Mesenteric fat pad (tissue), 1 donor: ENCODE measurements around the gene EYS. TPM values are rescaled to one million over a fixed set of nuclear protein-coding genes. Genes with fewer than 3 reads are reported as not detected.
"Not testable (repeated sequence)": the region's sequence is repeated elsewhere in the genome, so short reads cannot be mapped to it uniquely, and the experiment has no call there.

ENCODE experiments used
- DNase-seq: peaks from one replicate; pipeline ENCODE4 v3.0.0-alpha.2; 2020; ENCODE audit warnings: low spot score
- total RNA-seq: library from RNA; stranded (reverse); fragmentation: NEBNext Ultra II Directional; extraction: Animal tissue kit (Norgen Biotek cat#: 25700); gene quantifications from one replicate; pipeline ENCODE4 v1.2.1, GENCODE V29; 2021
- donor health status: DM: yes; HTN: yes; CAD: no.

The EYS gene
- total RNA-seq, 1 donor from 2014 or later = 0.48 TPM

DNA sequence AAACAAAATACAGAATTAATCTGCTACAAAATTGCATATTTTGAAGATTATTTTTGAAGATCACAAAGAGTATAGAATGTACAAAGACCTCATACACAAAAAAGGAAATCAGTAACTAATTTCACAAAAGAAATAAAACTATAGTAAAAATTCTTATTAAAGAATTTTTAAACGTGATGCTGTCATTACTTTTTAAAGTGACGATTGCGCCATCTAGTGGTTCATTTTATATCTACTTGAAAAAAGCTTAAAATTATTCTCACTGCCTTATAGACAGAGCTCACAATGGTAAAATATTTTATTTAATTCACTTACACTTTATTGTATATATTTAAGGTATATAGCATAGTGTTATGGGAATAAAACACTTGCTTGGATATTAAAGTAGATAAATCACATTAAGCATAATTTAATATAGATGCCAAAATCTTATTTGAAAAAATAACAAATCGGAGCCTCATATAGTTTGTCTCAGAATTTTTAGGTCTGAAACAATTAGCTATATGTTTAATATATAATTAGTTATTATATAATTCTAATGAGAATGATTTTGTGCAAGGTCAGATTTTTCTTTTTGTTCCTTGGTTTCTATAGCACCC lies 1942.6 kb downstream of the EYS start:
- no peak for DNase-seq

DNA sequence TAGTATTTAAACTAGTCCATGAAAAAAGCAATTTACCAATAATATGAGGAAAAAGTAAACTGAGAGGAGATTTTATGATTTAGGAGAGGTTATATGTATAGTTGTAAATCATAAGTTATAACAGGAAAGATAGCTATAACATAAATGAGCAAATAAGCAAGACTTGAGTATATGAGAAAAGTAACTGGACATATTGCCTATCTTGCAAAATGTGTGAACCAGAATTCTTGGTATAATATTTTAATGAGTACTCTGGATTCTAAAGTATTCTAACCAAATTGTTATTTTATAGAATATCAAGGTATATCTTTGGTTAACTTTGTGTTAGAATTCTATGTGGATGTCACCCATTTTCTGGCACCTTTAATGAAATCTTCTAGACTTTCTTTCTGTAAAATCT lies 1946.8 kb downstream of the EYS start:
- no peak for DNase-seq

- DNase-seq = no peak
These were observed 1947.4 kb downstream of the EYS start for GRCh38 chr6:63759605-63760105.

DNA sequence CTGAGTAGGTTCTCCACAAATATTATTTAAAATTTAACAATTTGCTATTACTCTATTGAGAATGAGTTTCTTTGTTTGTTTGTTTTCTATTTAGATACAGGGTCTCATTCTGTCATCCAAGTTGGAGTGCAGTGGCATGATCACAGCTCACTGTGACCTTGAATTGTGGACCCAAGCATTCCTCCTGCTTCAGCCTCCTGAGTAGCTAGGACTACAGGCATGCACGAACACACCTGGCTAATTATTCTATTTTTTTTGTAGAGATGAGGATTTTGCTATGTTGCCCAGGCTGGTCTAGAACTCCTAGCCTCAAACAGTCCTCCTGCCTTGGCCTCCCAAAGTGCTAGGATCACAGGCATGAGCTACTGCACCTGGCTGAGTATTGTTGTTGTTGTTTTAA lies 1949.2 kb downstream of the EYS start:
- DNase-seq = no peak

DNA sequence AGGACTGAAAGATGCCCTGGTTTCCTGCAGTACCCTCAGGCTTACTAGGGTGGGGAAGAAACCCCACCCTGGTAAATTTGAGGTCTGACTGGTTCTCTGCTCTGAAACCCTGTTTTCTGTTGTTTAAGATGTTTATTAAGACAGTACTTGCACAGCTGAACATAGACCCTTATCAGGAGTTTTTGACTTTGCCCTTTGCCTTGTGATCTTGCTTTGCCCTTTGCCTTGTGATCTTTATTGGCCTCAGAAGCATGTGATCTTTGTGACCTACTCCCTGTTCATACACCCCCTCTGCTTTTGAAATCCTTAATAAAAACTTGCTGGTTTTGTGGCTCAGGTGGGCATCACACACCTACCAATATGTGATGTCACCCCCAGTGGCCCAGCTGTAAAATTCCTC lies 1949.8 kb downstream of the EYS start:
- not testable (repeated sequence) for DNase-seq

DNA sequence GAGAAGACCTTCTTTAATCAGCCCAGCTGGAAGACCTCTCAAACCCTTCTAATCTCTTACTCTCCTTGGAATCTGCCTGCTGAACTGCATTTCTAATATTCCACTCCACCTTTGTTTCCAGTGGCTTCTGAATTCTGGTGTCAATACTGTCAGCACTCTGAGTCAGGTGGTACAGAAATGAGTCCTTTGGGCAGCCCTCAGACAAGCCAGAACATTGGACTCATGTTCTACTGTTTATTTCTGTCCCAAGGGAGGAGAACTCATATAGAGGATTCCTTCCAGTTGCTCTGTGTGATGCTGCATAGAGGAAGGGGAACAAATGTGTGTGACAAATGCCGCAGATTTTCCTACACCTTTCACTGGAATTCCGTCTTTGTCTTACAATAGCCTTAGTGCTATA lies 1956.6 kb downstream of the EYS start:
- DNase-seq = no peak

- no peak for DNase-seq
These were observed 1961.2 kb downstream of the EYS start for GRCh38 chr6:63745784-63746183.

GRCh38 chr6:63744810-63745209 lies 1962.2 kb downstream of the EYS start:
- no peak for DNase-seq

GRCh38 chr6:63743691-63744090 lies 1963.3 kb downstream of the EYS start:
- DNase-seq = no peak

GRCh38 chr6:63742060-63742459 lies 1965.0 kb downstream of the EYS start:
- no peak for DNase-seq

- no peak for DNase-seq
These were observed 1966.3 kb downstream of the EYS start for GRCh38 chr6:63740709-63741108.

- no peak for DNase-seq
These were observed 1967.8 kb downstream of the EYS start for GRCh38 chr6:63739094-63739687.

DNA sequence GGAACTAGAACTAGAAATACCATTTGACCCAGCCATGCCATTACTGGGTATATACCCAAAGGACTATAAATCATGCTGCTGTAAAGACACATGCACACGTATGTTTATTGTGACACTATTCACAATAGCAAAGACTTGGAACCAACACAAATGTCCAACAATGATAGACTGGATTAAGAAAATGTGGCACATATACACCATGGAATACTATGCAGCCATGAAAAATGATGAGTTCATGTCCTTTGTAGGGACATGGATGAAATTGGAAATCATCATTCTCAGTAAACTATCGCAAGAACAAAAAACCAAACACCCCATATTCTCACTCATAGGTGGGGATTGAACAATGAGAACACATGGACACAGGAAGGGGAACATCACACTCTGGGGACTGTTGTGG lies 1968.8 kb downstream of the EYS start:
- DNase-seq = not testable (repeated sequence)

GRCh38 chr6:63734923-63735322 lies 1972.1 kb downstream of the EYS start:
- DNase-seq = no peak

- DNase-seq = no peak
These were observed 1974.7 kb downstream of the EYS start for GRCh38 chr6:63732336-63732735.

GRCh38 chr6:63731930-63732329 lies 1975.1 kb downstream of the EYS start:
- DNase-seq = no peak

DNA sequence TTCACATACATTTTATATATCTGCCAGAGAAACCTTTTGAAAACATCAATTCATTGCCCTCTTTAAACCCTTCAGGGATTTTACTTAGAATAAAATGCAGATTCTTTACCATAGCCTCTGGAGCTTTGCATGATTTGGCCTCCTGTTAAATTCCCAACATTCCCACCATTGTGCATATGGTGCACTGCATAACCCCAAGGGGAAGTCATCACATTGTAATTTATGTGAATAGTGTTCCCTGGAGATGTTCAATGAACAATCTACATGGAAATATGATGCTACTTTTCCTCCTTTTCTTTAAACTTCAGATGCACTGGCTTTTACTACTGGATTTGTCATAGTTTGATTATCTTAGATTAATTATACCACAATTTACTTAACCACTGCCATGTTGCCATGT lies 1976.7 kb downstream of the EYS start:
- no peak for DNase-seq

GRCh38 chr6:63724721-63725120 lies 1982.3 kb downstream of the EYS start:
- no peak for DNase-seq

- no peak for DNase-seq
These were observed 1985.8 kb downstream of the EYS start for GRCh38 chr6:63721181-63721580.

DNA sequence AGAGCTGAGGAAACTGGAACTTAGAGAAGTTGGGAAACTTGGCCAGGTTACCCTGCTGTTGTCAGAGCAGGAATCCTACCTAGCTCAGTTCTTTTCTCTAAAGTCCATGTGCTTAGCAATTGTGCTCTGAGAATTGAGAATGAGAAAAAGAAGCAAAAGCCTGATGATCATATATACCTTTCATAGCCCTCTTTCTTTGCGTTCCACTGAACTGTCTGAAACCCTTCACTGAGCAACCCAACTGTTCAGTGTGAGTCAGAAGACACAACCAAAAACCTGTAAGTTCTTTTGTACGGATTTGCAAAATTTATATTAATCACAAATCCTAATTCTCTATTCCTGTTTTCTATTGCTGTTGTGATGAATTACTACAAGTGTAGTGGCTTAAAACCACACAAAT lies 1990.9 kb downstream of the EYS start:
- no peak for DNase-seq

GRCh38 chr6:63714091-63714490 lies 1992.9 kb downstream of the EYS start:
- no peak for DNase-seq

GRCh38 chr6:63713332-63713731 lies 1993.7 kb downstream of the EYS start:
- no peak for DNase-seq

DNA sequence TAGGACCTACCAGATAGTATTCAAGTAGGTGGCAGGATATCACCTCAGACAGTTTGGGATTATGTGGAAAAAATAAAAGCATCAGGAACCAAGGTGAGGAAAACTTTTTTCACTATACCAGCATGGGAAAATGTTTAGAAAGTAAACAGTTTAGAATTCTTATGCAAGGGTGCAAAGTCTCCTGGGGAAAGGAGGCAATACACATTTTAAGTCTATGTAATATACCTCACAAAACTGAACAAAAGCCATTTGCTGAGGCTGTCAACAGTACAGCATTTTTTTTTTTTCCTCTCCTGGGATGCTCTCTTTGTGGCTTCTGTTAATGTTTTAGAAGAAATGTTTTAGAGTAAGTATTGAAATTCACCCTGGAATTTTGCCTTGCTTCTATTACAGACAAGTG lies 1997.9 kb downstream of the EYS start:
- no peak for DNase-seq
